HG03196 (cell line): ENCODE results near the gene MAB21L2.
"Not testable (repeated sequence)": the region's sequence is repeated elsewhere in the genome, so short reads cannot be mapped to it uniquely, and the experiment has no call there.

Experiments
- ATAC-seq: cut with Tn5 transposase; IDR thresholded peaks from one replicate; pipeline ENCODE4 v1.9.1; 2021; ENCODE audit not compliant: unreplicated experiment

MAB21L2 gene

DNA sequence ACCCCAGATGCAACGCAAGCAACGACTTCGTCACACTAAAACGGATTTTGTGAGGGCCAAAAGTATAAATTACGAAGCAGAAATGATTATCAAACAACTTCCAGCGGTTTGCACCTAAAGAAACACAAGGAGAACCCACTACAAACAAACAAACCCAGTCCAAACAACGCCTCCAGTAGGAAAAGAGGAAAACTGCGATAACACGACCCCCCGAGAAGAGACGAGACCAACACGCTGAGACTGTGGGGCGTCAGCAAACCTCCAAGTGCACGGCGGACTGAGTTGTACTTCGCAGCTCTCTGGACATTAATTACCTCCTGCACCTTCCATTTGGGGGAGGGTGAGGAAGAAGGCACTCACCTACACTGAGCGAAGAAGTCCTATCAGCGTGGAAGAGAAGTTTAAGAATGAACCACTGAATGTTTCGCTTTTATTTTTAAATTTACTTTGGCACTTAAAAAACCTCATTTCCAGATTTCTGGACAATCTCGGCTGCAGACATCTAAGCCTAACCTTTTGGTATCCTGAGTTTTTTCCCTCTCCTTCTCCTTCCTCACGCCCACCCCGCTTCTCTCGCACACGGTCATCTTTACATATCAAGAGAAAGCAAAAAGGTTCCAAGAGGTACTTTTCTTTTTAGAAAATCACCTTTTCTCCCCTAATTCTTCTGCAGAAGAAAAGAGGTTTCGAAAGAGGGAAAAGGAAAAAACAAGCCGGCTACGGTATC is at the start of gene MAB21L2:
MAB21L2 (plus strand) TSS at position 6 of the 727 bp plus-strand sequence. CDS start 879 bp downstream, outside the sequence.
- ATAC-seq = no peak

DNA sequence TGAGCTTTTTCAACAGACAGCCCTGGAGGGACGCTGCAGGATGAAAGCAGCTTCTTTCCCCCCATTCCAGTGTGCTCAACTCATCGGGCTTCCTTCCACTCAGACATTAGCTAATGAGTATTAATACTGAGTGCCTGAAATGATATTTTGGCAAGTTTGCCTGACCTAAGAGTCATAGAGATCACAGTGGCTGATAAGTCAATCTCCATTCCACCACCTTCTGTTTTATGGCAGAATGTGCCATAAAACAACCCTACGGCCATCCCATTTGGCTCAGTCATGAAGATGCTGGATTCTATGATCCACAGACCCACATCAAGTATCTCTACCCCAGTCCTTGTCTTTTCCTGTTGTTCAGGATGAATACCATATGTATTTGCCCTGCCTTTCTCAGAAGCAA is 48.3 kb upstream of the MAB21L2 start:
- ATAC-seq = no peak

DNA sequence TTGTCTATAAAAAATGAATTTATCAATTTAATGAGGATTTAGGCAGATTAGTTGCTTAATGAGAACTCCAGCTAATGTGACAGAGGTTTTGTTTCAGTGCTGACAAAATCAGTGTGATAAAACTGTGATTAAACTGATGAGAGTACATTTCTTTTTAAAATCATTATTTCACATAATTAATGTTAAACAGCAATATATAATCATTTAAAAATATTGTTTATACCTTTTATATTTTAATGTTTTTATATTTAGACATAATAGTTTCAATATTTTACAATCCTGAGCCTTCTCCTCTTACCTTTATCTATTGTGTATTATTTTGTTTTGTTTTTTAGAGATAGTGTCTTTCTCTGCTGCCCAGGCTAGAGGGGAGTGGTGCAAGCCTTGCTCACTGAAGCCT is 47.1 kb upstream of the MAB21L2 start:
- no peak for ATAC-seq

DNA sequence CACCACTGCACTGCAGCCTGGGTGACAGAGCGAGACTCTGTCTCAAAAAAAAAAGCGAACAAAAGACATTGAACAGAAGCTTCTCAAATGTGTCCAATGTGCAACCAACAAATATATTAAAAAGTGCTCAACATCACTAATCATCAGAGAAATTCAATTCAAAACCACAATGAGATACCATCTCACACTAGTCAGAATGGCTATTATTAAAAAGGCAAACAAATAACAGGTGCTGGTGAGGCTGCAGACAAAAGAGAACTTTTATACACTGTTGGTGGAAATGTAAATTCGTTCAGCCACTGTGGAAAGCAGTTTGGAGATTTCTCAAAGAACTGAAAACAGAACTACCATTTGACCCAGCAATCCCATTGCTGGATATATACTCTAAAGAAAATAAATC is 44.0 kb upstream of the MAB21L2 start:
- ATAC-seq = not testable (repeated sequence)

DNA sequence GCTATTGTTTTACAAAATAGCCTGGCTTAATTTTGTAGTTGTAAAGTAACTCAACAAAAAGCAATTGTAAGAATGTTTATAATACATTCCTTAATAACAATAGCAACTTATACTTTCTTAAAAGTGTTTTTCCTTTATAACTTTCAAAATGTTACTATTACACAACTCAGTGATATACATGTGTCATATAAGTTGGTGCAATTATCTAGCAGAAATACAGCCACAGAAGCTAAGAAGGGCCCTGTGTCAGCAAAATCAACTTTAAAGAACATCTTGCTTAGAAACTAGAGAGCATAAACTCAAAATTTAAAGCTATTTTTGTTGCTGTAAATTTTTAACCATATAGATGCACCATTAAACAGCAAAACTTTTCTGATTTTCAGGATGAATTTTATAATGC is 41.4 kb upstream of the MAB21L2 start:
- ATAC-seq = no peak

DNA sequence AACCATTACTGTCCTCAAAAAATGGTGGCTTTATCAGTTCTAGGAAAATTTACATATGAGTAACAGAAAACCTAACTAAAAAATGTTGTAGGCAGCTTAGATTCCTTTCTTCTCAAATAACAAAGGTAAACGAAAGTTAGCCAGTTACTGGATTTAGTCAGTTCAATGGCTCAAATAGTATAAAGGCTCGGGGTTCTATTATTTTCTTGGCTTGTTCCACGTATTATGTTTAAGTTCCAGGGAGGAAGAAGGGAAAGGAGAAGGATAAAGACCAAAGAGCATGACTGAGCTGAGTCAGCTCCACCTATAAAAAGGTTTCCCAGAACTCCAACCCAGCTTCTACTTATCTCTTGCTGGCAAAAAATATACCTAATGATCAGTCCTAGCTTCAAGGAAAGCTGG is 41.0 kb upstream of the MAB21L2 start:
- ATAC-seq = no peak

DNA sequence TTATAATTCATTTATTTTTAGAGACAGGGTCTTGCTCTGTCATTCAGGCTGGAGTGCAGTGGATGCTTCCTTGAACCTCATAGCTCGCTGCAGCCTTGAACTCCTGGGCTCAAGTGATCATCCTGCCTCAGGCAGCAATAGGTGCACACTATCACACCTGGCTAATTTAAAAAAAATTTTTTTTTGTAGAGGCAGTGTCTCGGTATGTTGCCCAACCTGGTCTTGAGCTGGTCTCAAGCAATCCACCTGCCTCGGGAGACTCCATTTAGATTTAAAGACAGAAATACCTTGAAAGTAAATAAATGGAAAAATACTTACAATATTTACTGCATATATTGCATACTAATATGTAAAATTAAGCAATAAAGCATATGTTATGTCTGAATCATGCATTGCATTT is 40.3 kb upstream of the MAB21L2 start:
- ATAC-seq = no peak

DNA sequence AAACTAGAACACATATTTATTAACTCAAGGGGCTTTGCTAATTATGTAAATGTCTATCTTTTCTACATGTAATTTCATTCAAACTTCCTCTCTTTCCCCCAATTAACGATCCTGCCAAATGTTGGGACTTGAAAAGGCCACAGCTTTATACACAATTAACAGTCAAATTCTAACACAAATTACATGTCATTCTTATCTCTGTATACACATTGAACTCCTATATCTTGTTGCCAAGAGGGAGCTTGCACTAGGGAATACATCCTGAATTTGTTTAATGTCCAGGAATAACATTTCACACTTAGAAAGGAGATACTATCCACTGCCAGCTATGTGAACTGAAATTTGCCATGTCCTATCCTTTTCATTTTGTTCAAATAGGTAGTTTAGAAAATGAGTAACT is 38.9 kb upstream of the MAB21L2 start:
- no peak for ATAC-seq

DNA sequence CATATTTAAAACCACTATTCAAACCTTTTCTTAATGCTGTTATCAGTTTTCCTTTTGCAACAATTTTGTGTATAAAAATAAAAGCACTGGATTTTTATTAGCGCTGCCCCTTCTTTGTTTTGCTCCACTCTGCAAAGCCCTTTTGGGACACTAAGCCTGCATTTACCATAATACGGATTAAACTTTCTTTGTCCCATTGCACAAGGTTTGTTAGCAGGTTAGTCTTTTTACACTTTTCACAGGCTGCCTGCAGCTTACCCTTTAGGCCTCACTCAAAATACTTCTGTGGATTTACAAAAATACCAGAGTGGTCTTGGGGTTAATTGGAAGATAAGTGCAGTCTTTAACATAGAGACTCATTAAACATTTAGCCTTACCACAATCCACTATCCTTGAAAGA is 35.7 kb upstream of the MAB21L2 start:
- no peak for ATAC-seq

DNA sequence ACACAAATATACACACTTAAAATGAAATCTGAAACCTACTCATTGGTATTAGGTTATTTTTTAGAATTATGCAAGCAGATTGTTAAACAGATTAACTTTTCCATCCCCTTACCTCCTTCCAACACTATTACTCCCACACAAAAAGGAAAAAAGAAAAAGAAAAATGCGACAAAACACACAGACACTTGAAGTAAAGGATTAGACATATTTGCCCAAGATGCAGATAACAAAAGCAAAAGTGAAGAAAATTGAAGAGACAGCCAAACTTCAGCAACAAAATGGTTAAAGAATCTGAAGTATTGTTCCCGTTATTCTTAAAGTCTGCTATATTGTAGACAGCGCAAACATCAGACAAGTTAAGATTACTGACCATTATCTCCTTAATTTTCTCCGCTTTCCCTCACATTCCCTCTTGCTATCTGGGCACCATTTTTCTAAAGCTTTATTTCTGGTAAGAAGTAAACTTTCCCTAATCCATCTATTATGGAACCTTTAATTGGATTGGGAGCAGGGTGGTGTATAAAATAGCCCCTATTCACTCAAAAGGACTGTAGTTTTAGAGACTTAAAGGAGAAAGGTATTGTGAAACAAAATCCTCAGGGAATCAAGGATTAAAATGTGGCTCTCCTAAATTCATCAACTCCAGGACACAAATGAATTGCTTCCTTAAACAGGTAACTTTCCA is 34.7 kb upstream of the MAB21L2 start:
- no peak for ATAC-seq

DNA sequence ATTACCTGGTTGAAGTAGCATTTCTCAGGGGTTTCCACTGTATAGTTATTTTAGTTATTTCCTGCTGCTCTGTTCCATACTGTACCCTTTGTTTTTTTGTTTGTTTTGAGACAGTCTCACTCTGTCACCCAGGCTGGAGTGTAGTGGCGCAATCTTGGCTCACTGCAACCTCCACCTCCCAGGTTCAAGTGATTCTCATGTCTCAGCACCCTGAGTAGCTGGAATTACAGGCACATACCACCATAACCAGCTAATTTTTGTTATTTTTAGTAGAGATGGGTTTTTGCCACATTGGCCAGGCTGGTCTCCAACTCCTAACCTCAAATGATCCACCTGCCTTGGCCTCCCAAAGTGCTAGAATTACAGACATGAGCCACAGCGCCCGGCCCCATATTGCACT is 24.1 kb upstream of the MAB21L2 start:
- not testable (repeated sequence) for ATAC-seq

DNA sequence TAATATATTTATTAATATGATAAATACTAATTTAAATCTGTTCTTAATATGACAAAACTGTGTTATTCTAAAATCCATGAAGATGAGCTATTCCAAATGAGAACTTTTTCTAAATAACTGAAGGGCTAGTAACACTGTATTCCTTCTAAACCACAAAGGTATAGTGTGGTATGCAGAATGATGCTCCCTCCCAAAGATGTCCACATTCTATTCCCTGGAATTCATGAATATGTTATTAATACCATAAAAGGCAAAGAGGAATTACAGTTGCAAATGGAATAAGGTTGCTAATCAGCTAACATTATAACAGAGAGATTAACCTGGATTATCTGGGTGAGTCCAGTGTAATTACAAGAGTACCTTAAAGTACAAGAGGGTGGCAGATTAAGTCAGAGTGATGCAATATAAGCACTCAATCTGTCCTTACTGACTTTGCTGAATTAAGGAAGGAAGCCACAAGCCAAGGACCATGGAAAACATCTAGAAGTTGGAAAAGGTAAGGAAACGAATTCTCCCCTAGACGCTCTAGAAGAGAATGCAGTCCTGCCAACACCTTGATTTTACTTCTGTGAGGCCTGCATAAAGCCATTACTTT is 20.7 kb upstream of the MAB21L2 start:
- no peak for ATAC-seq

DNA sequence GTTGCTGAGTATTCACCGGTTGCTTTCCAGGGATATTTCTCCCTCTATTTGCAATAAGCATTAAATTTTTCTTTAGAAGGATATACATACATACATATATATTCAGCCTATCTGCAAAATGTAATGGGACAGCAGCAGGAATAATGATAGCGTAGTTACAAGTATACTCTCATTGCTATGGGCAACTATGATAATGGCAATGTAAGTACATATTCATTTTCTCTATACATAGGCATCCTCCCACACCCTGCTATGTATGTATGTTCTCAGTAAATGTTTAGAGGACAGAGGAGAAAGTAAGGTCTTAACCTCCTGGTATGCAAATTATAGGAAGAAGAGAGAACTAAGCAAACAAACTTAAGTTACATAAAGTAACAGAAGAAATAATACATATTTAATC is 19.7 kb upstream of the MAB21L2 start:
- ATAC-seq = no peak

DNA sequence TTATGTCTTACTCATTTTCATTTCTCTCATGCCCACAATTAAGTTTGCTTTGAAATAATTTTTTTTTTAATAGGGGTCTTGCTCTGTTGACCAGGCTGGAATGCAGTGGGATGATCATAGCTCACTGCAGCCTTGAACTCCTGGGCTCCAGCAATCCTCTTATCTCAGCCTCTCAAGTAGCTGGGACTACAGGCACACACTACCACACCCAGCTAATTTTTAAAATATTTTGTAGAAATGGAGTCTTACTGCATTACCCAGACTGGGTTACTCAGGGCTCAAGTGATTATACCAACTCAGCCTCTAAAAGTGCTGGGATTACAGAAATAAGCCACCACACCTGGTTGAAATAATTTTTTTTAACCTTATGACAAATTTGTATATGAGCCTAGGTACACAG is 19.2 kb upstream of the MAB21L2 start:
- no peak for ATAC-seq

DNA sequence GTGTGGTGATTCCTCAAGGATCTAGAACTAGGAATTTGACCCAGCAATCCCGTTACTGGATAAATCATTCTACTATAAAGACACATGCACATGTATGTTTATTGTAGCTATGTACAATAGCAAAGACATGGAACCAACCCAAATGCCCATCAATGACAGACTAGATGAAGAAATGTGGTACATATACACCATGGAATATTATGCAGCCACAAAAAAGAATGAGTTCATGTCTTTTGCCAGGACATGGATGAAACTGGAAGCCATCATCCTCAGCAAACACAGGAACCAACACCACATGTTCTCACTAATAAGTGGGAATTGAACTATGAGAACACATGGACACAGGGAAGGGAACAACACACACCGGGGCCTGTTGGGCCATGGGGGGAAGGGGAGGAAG is 17.0 kb upstream of the MAB21L2 start:
- ATAC-seq = not testable (repeated sequence)

DNA sequence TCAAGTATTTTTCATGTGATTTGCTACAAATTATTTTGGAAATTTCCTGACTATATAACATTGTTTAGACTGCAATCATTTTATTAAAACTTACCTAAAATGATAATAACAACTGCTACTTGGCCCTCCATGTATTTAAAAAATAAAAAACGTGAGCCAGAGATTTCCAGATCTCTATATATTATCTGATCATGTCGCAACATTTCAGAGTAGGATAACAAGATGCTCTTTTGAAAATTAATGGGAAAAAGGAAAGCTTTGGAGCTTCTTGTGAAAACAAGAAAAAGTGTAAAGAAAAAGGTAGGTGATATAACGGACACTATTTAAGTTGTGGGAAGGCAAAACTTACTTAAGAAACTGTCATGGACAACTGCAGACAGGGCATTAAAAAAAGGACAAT is 14.9 kb upstream of the MAB21L2 start:
- no peak for ATAC-seq

DNA sequence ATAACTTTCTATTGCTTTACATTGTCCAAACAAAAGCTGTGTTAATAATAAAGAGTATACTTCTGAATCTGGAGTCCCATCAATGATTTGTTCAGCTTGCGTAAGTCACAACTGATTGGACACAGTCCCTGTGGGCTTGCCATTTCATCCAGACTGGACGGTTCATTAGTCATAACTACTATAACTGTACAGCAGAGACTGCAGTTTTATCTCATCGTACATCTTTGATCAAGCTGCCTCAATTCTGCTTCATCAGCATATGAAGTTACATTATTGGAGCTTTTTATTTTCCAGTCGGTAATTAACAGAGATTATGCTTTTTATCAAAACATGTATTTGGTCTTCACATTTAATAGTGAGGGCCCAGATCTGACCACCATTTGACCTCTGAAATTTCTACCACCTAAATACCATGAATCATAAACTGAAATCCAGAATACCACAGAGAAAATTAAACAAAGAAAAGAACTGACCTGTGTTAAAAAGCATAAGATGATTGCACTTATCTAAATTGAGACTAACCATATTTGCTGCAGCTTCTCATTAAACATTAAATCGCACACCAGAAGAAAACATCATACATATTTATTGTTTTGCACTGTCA is 12.5 kb upstream of the MAB21L2 start:
- ATAC-seq = no peak

DNA sequence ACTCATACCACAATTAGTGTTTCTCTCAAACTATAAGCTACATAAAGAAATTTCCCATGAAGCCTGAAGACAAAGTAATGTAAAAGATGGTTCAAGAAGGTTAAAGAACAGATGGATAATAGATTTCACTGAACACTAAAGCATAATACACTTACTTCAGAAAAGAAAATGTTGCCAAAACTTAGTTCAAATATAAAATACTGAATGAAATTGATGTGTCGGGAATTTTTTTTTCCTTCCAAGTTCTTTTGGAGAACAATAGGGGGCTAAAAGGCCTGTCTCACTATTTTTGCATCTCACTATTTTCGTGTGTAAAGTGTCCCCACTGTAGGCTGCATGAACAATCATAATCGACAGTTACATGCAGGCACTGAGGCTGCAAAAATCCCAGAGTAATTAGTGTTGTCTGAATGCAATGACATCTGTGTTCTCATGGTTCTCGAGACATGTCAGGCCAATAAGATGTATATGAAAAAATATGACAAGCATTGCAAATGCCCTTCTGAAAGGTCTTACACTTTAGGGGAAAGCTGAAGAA is 11.9 kb upstream of the MAB21L2 start:
- no peak for ATAC-seq

DNA sequence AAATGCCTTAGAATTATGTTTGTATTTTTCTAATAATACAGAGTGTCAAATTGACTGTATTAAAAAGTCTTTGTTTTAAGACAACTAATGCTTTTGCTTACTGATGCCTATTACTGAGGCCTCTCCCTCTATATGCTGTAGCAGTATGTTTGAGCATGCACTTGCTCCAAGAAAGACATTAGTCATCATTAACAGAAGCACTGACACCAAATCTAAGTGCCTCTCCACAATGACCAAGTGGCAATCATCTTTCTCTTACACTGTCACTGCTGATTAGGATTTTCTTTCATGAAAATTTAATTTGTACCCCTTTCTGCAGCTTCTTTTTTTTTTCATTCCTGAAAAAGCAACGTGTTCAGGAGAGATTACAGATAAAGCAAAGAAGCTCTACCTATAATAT is 11.1 kb upstream of the MAB21L2 start:
- no peak for ATAC-seq

DNA sequence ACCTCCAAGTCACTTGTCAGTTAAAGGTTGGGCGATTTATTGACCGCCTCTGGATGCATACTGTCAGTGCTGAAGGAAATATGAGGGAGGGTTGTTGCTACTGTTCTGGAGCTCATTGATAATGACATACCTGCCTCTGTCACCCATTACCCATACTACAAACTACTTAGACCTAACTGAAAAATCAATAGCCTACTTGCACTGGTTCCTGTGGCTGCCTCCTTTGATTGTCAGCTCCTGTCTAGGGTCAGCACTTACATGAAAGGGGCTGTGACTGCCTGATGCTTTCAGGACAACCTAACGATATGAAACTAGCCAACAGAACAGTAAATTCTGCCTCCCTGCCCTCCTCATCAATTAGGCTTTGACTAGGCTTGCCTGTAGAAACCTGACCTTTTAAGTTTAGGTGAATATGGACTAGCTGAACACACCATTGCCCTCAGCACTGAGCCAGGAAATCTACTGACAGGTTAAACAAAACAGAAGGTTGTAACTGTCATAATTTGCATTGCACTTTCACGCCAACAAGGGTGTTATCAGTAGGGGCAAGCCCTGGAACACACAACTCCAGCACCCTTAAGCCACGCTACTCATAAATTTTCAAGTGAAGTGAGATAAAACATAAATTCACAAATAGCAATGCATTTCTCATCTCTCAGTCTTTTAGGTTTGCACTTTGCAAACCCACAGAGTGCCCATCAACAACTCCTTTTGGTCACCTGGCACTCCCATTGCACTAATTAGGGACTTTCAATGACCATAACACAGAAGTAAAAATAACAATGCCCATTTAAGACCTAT is 9.0 kb upstream of the MAB21L2 start:
- no peak for ATAC-seq

DNA sequence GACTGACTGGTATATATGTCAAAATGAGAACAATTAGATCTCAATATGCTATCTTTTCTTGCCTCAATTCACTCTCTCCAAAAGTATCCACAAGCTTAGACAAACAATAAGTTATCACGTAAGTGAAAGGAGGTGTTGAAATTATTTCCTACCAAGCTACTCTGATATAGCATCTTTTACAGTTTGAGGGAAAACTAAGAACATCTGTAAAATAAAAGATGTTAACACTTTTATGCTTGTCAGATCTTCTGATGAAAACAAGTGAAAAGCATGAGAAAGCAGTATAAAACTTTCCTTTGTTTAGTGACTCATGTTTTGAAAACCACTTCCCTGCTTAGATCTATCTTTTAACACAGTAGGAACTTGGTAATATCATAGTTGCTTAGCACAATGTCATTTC is 8.4 kb upstream of the MAB21L2 start:
- ATAC-seq = no peak
